ENCODE data around the gene MACO1. TPM values are rescaled to one million over a fixed set of nuclear protein-coding genes. Genes with fewer than 3 reads are reported as not detected.

The MACO1 gene
- total and polyA plus RNA-seq, 2 of the 8 experiments (the other 6 are each of a cell fraction or from before 2014, with no cell fraction given) = 3.5 to 15.1 TPM

DNA sequence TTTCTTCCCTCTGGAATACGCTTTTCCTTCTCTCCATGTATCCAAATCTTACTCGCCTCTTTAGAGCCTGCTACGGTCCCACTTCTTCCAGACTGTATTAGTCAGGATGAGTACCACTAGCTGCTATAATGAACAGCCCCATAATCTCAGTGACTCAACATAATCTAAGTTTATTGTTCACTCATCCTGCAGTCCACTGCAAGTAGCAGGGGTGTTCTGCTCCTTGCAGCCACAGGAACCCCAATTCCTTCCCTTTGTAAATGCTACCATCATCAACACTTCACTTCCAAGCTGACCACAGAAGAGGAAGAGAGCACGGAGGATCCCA lies 94.6 kb downstream of the MACO1 start:
- TF ChIP-seq SIN3A (conservative IDR thresholded peaks at IDR 0.05 in 1 of 2, IDR thresholded peaks at IDR 0.05 in 1 of 2; ENCODE audit: low read depth in 1 of 2, low read length in 2 of 2) = no peak
- Histone ChIP-seq H3K56ac (replicated peaks; ENCODE audit: insufficient read length, low read depth, low read length) (no peak overlapping the region), H3K23ac (ENCODE audit: insufficient read length) (no peak overlapping the region), H4K5ac (ENCODE audit: insufficient read length, low read depth, low read length) (no peak overlapping the region), H3K27ac (ENCODE audit: low read depth, low read length) (no peak overlapping the region), H3K23me2 (ENCODE audit: low read depth, low read length) (peaks cover 4% of the 10 kb centered on the region), H3K4ac (replicated peaks; ENCODE audit: insufficient read length, low read depth, low read length) (no peak overlapping the region), H2BK20ac (ENCODE audit: low read length) (no peak overlapping the region), H2BK12ac (ENCODE audit: low read depth, low read length) (no peak overlapping the region), H3K4me2 (ENCODE audit: insufficient read depth in 1 of 2, low read depth in 2 of 2, low read length in 2 of 2) (no peak overlapping the region), H3K79me1 (ENCODE audit: low read depth, low read length) (no peaks in the 10 kb centered on the region), H4K8ac (ENCODE audit: extremely low read depth, insufficient read depth, low read length) (no peak overlapping the region), H3K36me3 (ENCODE audit: control insufficient read depth in 2 of 4, insufficient read depth in 4 of 4, low read length in 3 of 4) (no peaks in the 10 kb centered on the region), H3K79me2 (ENCODE audit: control insufficient read depth in 1 of 2, insufficient read depth in 2 of 2, low read length in 2 of 2) (no peaks in the 10 kb centered on the region), H4K91ac (replicated peaks; ENCODE audit: insufficient read length, low read length) (no peak overlapping the region), H3K4me3 (ENCODE audit: extremely low read depth in 1 of 4, insufficient read depth in 2 of 4, low read depth in 3 of 4, low read length in 4 of 4) (no peak overlapping the region), H2BK5ac (ENCODE audit: low read depth, low read length) (no peak overlapping the region), H2BK120ac (replicated peaks; ENCODE audit: low read depth, low read length) (no peak overlapping the region), H3K9ac (replicated peaks in 1 of 4; ENCODE audit: extremely low read depth in 1 of 4, low read depth in 3 of 4, low read length in 3 of 4) (no peak overlapping the region), H3K18ac (ENCODE audit: extremely low read depth, low read length) (no peak overlapping the region), H2AFZ (ENCODE audit: low read length) (no peak overlapping the region), H3K4me1 (replicated peaks in 1 of 4; ENCODE audit: control insufficient read depth in 3 of 4, insufficient read depth in 4 of 4, low read length in 3 of 4) (peaks cover 0 to 5% (median 0%) of the 10 kb centered on the region in 4 experiments; a peak in 3 of 7 replicates), H3K9me3 (ENCODE audit: insufficient read depth in 2 of 2, low read depth in 1 of 2, low read length in 1 of 2) (peaks cover 0 to 5% of the 10 kb centered on the region in 2 experiments; a peak in 1 of 4 replicates), H4K20me1 (replicated peaks in 1 of 2; ENCODE audit: control insufficient read depth in 1 of 2, insufficient read depth in 2 of 2, low read length in 2 of 2) (peaks cover 0 to 3% of the 10 kb centered on the region in 2 experiments), H3K27me3 (replicated peaks in 1 of 4; ENCODE audit: control insufficient read depth in 3 of 4, extremely low read depth in 1 of 4, insufficient read depth in 3 of 4, low read length in 3 of 4) (no peaks in the 10 kb centered on the region; a peak in 1 of 7 replicates), H2BK15ac (ENCODE audit: low read length) (no peak overlapping the region), H2AK5ac (ENCODE audit: low read depth, low read length) (no peak overlapping the region), H3K14ac (ENCODE audit: insufficient read length) (no peak overlapping the region)
- ChIA-PET CTCF (ENCODE audit: partially characterized antibody) (interaction anchor here (0.6 to 15.3 kb wide), 4 partner anchors 13 to 255 kb away, joined by 3 to 240 read pairs (median 8); no protein-coding TSS in a partner anchor), POLR2A (ENCODE audit: partially characterized antibody) (interaction anchor here (4.0 kb wide), 1 partner anchor 19 kb away, joined by 12 read pairs; no protein-coding TSS in a partner anchor)
- FAIRE-seq (no peak), DNase-seq (ENCODE audit: low read depth in 1 of 2, low spot score in 2 of 2) (no peak)
- 77% methylated on average over 4 of the region's 4 CpGs; no CpG with 5 or more reads in 1 of the 2 experiments for WGBS, 2 experiments (ENCODE audit: extremely low coverage in 1 of 2, insufficient coverage in 1 of 2, insufficient read length in 1 of 2, insufficient replicate concordance in 2 of 2, low coverage in 1 of 2, low lambda C conversion rate in 2 of 2, missing lambda C conversion rate in 1 of 2)
